Lower lobe of right lung (tissue), 2 donors: ENCODE measurements around the gene NLRC3. TPM values are rescaled to one million over a fixed set of nuclear protein-coding genes. Genes with fewer than 3 reads are reported as not detected.

ENCODE experiments used
- ATAC-seq, 2 donors: fragments of 200-7000 bp; cut with Tn5 transposase; one replicate each; pipeline ENCODE4 v1.9.1; 2020 to 2022; ENCODE audit warnings: mild to moderate bottlenecking in 2 of 2, moderate library complexity in 2 of 2
- DNase-seq: peaks from one replicate; pipeline ENCODE4 v3.0.0-alpha.2; 2020
- H3K27ac ChIP-seq: fragments of 200-600 bp; one replicate; pipeline ENCODE4 v1.8.0; 2022
- H3K27me3 ChIP-seq: fragments of 200-600 bp; one replicate; pipeline ENCODE4 v1.8.0; 2022; ENCODE audit warnings: low read depth
- H3K36me3 ChIP-seq: fragments of 200-600 bp; one replicate; pipeline ENCODE4 v1.8.0; 2022; ENCODE audit warnings: mild to moderate bottlenecking
- H3K4me1 ChIP-seq: fragments of 200-600 bp; one replicate; pipeline ENCODE4 v1.8.0; 2022
- H3K4me3 ChIP-seq: fragments of 200-600 bp; one replicate; pipeline ENCODE4 v1.8.0; 2022; ENCODE audit warnings: mild to moderate bottlenecking
- H3K9me3 ChIP-seq: fragments of 200-600 bp; one replicate; pipeline ENCODE4 v1.8.0; 2022
- CTCF ChIP-seq: fragments of 200-600 bp; IDR thresholded peaks from one replicate; pipeline ENCODE4 v1.8.0; 2022; ENCODE audit warnings: antibody characterized with exemption, mild to moderate bottlenecking
- intact Hi-C: fragments of 100-400 bp; cut with DNase I; formaldehyde crosslinking; loops from one replicate; pipeline ENCODE4 v1.11.0; 2022
- total RNA-seq: library from RNA; stranded (reverse); fragmentation: NEBNext Ultra II Directional; extraction: Animal tissue kit (Norgen Biotek cat#: 25700); gene quantifications from one replicate; pipeline ENCODE4 v1.2.1, GENCODE V29; 2021
- donor health status: DM: no; HTN: yes; CAD: no; lungs with severe emphysema.

NLRC3 gene
- total RNA-seq, 1 donor from 2014 or later = 3.9 TPM

GRCh38 chr16:3596101-3596861 is 19.1 kb upstream of the NLRC3 start:
- Histone ChIP-seq H3K27me3 (no peaks in the 10 kb centered on the region), H3K9me3 (no peaks in the 10 kb centered on the region), H3K27ac (no peak overlapping the region), H3K4me1 (peaks cover 11% of the 10 kb centered on the region), H3K4me3 (no peak overlapping the region), H3K36me3 (peaks cover 15% of the 10 kb centered on the region)
- DNase-seq = no peak
- no peak for ATAC-seq
- TF ChIP-seq CTCF = no peak
- intact Hi-C loops = no loop called here

GRCh38 chr16:3595521-3596021 is 18.4 kb upstream of the NLRC3 start:
- Histone ChIP-seq H3K27ac (no peak overlapping the region), H3K36me3 (peaks cover 17% of the 10 kb centered on the region), H3K4me1 (peaks cover 18% of the 10 kb centered on the region), H3K4me3 (no peak overlapping the region), H3K9me3 (no peaks in the 10 kb centered on the region), H3K27me3 (no peaks in the 10 kb centered on the region)
- TF ChIP-seq CTCF = no peak
- intact Hi-C loops = no loop called here
- ATAC-seq (no peak), DNase-seq (no peak)

- intact Hi-C loops = no loop called here
- no peak for ATAC-seq
- Histone ChIP-seq H3K36me3 (peaks cover 14% of the 10 kb centered on the region), H3K27me3 (no peaks in the 10 kb centered on the region), H3K9me3 (no peaks in the 10 kb centered on the region), H3K4me1 (peaks cover 23% of the 10 kb centered on the region), H3K4me3 (no peak overlapping the region), H3K27ac (no peak overlapping the region)
- TF ChIP-seq CTCF = no peak
- no peak for DNase-seq
Observed at GRCh38 chr16:3595110-3595486, 17.9 kb upstream of the NLRC3 start.

- Histone ChIP-seq H3K4me1 (peaks cover 23% of the 10 kb centered on the region), H3K4me3 (no peak overlapping the region), H3K36me3 (peaks cover 10% of the 10 kb centered on the region), H3K27me3 (no peaks in the 10 kb centered on the region), H3K9me3 (no peaks in the 10 kb centered on the region), H3K27ac (no peak overlapping the region)
- intact Hi-C loops = no loop called here
- ATAC-seq = no peak
- TF ChIP-seq CTCF = no peak
- DNase-seq = no peak
Observed at GRCh38 chr16:3594316-3595109, 17.3 kb upstream of the NLRC3 start.

- ATAC-seq = no peak
- H3K4me3 ChIP-seq = no peak overlapping the region
- peaks cover 10% of the 10 kb centered on the region for H3K36me3 ChIP-seq
- peaks cover 23% of the 10 kb centered on the region for H3K4me1 ChIP-seq
- H3K27ac ChIP-seq = no peak overlapping the region
- DNase-seq = no peak
- no peaks in the 10 kb centered on the region for H3K9me3 ChIP-seq
- intact Hi-C loops = no loop called here
- H3K27me3 ChIP-seq = no peaks in the 10 kb centered on the region
- TF ChIP-seq CTCF = no peak
Observed at GRCh38 chr16:3592559-3592958, 15.4 kb upstream of the NLRC3 start.
